GM12878 (cell line): ENCODE data around the gene KCND3. TPM values are rescaled to one million over a fixed set of nuclear protein-coding genes. Genes with fewer than 3 reads are reported as not detected.

Experiments
- ATAC-seq: fragments of 200-7000 bp; cut with Tn5 transposase; 3 replicates; pipeline ENCODE4 v1.9.1; 2020; ENCODE audit warnings: mild to moderate bottlenecking, moderate library complexity
- BruUV-seq: library from RNA; stranded (reverse); fragments of 400-500 nt; replicated peaks from 2 replicates; lab custom pipeline; 2021; lab: Mats Ljungman, UMichigan
- CTCF ChIA-PET: fragments of 300-600 bp; sonication (Branson Sonifier 250); formaldehyde crosslinking; extraction: SDS; loops from one replicate; lab custom pipeline; 2021; ENCODE audit warnings: inconsistent platforms; lab: Yijun Ruan, JAX
- POLR2A ChIA-PET: fragments of 350-600 bp; formaldehyde crosslinking; extraction: SDS; loops from one replicate; lab custom pipeline; 2021; ENCODE audit warnings: inconsistent platforms; lab: Charles Lee
- RAD21 ChIA-PET: fragments of 300-600 bp; sonication (Branson Sonifier 250); formaldehyde crosslinking; loops from one replicate; lab custom pipeline; 2023; ENCODE audit warnings: antibody characterized with exemption; ENCODE audit not compliant: unreplicated experiment; lab: Charles Lee
- SMC1A ChIA-PET: fragments of 300-600 bp; sonication (Branson Sonifier 250); formaldehyde crosslinking; loops from one replicate; lab custom pipeline; 2023; ENCODE audit not compliant: unreplicated experiment, uncharacterized antibody; lab: Charles Lee
- DNase-seq: peaks from one replicate; pipeline ENCODE4 v3.0.0-alpha.2; 2011; ENCODE audit warnings: low read depth, low spot score
- FAIRE-seq: peaks from 3 replicates; lab custom pipeline; 2011; peaks lifted over from hg19 to GRCh38; lab: Jason Lieb, UNC
- H2AFZ ChIP-seq: 2 replicates; pipeline ENCODE4 v1.6.0; 2011; ENCODE audit warnings: low read depth, low read length, control low read depth; ENCODE audit not compliant: control insufficient read depth
- H3K27ac ChIP-seq: 2 replicates; pipeline ENCODE4 v1.5.1; 2011; ENCODE audit warnings: control low read depth; ENCODE audit not compliant: control insufficient read depth, insufficient read depth
- H3K27me3 ChIP-seq, 2 experiments: replicated peaks in 1 of 2; 2 replicates each; pipeline versions ENCODE4 v1.6.0 to v1.6.1; 2011; ENCODE audit warnings: low read length in 1 of 2; ENCODE audit not compliant: control insufficient read depth in 2 of 2, insufficient read depth in 2 of 2
- H3K36me3 ChIP-seq, 2 experiments: 2 replicates each; pipeline ENCODE4 v1.5.1; 2011; ENCODE audit warnings: low read length in 1 of 2; ENCODE audit not compliant: control insufficient read depth in 2 of 2, insufficient read depth in 2 of 2
- H3K4me1 ChIP-seq: 2 replicates; pipeline ENCODE4 v1.6.1; 2011; ENCODE audit warnings: mild to moderate bottlenecking, low read length, moderate library complexity, mixed read lengths; ENCODE audit not compliant: control insufficient read depth, insufficient read depth
- H3K4me2 ChIP-seq: 2 replicates; pipeline ENCODE4 v1.6.0; 2011; ENCODE audit warnings: control low read depth; ENCODE audit not compliant: control insufficient read depth, insufficient read depth
- H3K4me3 ChIP-seq: fragments of 200-600 bp; sonication (generic); 2 replicates; pipeline ENCODE4 v1.5.1; 2016
- H3K79me2 ChIP-seq: 2 replicates; pipeline ENCODE4 v1.6.0; 2011; ENCODE audit warnings: low read length; ENCODE audit not compliant: control insufficient read depth, insufficient read depth
- H3K9ac ChIP-seq: 2 replicates; pipeline ENCODE4 v1.8.0; 2011; ENCODE audit warnings: low read length, control low read depth, mixed read lengths; ENCODE audit not compliant: control insufficient read depth, insufficient read depth
- H3K9me3 ChIP-seq: replicated peaks from 3 replicates; pipeline ENCODE4 v1.5.1; 2011; ENCODE audit warnings: mild to moderate bottlenecking, low read length; ENCODE audit not compliant: control insufficient read depth, insufficient read depth
- H4K20me1 ChIP-seq: 2 replicates; pipeline ENCODE4 v1.6.0; 2011; ENCODE audit not compliant: control insufficient read depth, insufficient read depth
- DPF2 ChIP-seq: fragments of 450-650 bp; IDR thresholded peaks from 2 replicates; pipeline ENCODE4 v1.6.1; 2017; ENCODE audit warnings: mild to moderate bottlenecking
- EZH2 ChIP-seq: IDR thresholded peaks from 2 replicates; pipeline ENCODE4 v1.6.1; 2012; ENCODE audit warnings: low read depth, mild to moderate bottlenecking, control low read depth, inconsistent platforms, low read length, borderline replicate concordance; ENCODE audit not compliant: control insufficient read depth
- FOS ChIP-seq: IDR thresholded peaks from 3 replicates; pipeline ENCODE4 v1.6.1; 2011; ENCODE audit warnings: borderline replicate concordance; ENCODE audit not compliant: insufficient read length; ENCODE audit errors: extremely low read depth
- FOXM1 ChIP-seq: IDR thresholded peaks from 2 replicates; pipeline ENCODE4 v1.6.1; 2012; ENCODE audit warnings: low read depth, mild to moderate bottlenecking, inconsistent platforms, low read length, moderate library complexity
- IKZF2 ChIP-seq, 2 experiments: fragments of 450-650 bp; IDR thresholded peaks; 2 replicates each; pipeline ENCODE4 v1.6.1; 2017; ENCODE audit warnings: mild to moderate bottlenecking in 2 of 2, moderate library complexity in 2 of 2
- SMC3 ChIP-seq: IDR thresholded peaks from 2 replicates; pipeline ENCODE4 v1.6.1; 2011; ENCODE audit warnings: low read length, improper control_type of control experiment, borderline replicate concordance
- SREBF1 ChIP-seq: IDR thresholded peaks from 2 replicates; pipeline ENCODE4 v1.6.1; 2012; ENCODE audit warnings: mild to moderate bottlenecking, low read length
- TAF1 ChIP-seq: IDR thresholded peaks from 2 replicates; pipeline ENCODE4 v1.6.1; 2011; ENCODE audit warnings: mild to moderate bottlenecking, low read depth, low read length, borderline replicate concordance
- ZNF274 ChIP-seq: IDR thresholded peaks from one replicate; pipeline ENCODE4 v1.8.0; 2011; ENCODE audit not compliant: insufficient read length, insufficient read depth
- WGBS: methylation state at CpG from one replicate; pipeline ENCODE4 v1.1.6; 2016; ENCODE audit warnings: low lambda C conversion rate; ENCODE audit not compliant: insufficient replicate concordance, insufficient coverage; ENCODE audit errors: missing lambda C conversion rate; 5-methylcytosine and 5-hydroxymethylcytosine counted together
- in situ Hi-C: fragments of 300-500 bp; cut with MboI; formaldehyde crosslinking; loops from 9 replicates; pipeline ENCODE4 v1.14.3; 2018; ENCODE audit warnings: mixed read lengths
- intact Hi-C: fragments of 100-400 bp; cut with micrococcal nuclease; formaldehyde crosslinking; loops from one replicate; pipeline ENCODE4 v1.14.2; 2022; ENCODE audit not compliant: unreplicated experiment
- polyA plus RNA-seq, 11 experiments: library from polyadenylated mRNA; depleted of rRNA in 4 of 11; unstranded in 6 of 11; stranded (reverse) in 5 of 11; fragments of >200 nt; fragmentation: Nextera tagmentation in 4 of 11; fragmentation: Illumina TruSeq in 1 of 11; extraction: Ambion mirVana in 4 of 11; extraction: Trizol in 1 of 11; gene quantifications; 1 replicate in 1 of 11; 2 replicates in 10 of 11; pipeline versions ENCODE4 v1.2.1 to v1.2.3, GENCODE V29; 2011 to 2016; ENCODE audit warnings: inconsistent platforms in 2 of 11, missing spikeins in 2 of 11, low read depth in 1 of 11
- total RNA-seq, 4 experiments: library from RNA; depleted of rRNA in 3 of 4; stranded (reverse); fragments of >200 nt in 3 of 4; fragmentation: Illumina TruSeq in 1 of 4; extraction: Trizol in 1 of 4; gene quantifications; 2 replicates each; pipeline versions ENCODE4 v1.2.1 to v1.2.3, GENCODE V29; 2013 to 2021
- TF ChIP-seq, protein P1 (sequence below): fragments of 450-650 bp; IDR thresholded peaks from 2 replicates; pipeline ENCODE4 v1.6.1; 2018; ENCODE audit warnings: mild to moderate bottlenecking, low read depth, moderate library complexity; ENCODE audit not compliant: partially characterized antibody
- TF ChIP-seq, protein P2 (sequence below): fragments of 450-650 bp; IDR thresholded peaks from 2 replicates; pipeline ENCODE4 v1.6.1; 2017; ENCODE audit warnings: borderline replicate concordance
- TF ChIP-seq, protein P3 (sequence below): fragments of 450-650 bp; IDR thresholded peaks from 2 replicates; pipeline ENCODE4 v1.6.1; 2016; ENCODE audit warnings: mild to moderate bottlenecking, moderate library complexity, borderline replicate concordance
- TF ChIP-seq, protein P4 (sequence below): IDR thresholded peaks from 2 replicates; pipeline ENCODE4 v1.6.1; 2012; ENCODE audit warnings: low read length, inconsistent platforms

The KCND3 gene
- total and polyA plus RNA-seq, 10 of the 15 experiments (the other 5 are each of a cell fraction or from before 2014, with no cell fraction given): 0.02 TPM; not detected in 9

DNA sequence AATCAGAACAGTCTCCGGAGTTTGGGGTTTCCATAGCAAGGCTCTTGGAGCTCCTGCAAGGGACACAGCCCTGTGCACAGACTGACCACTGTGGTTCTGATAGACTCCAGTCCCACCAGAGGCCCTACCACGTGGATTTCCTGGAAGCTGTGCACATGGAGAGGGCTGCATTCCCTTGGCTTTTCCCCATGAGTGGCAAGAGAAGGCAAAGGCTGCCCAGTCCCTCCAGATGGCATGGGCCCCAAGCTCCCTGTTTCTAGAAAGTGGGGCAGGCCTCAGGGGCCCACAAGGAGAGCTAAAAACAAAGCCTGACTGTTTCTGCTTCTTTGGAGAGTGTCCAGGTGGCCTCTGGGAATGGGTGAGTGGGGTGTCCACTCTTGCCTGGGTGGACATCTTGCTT is 146.3 kb downstream of the KCND3 start (continued):
- TF ChIP-seq, protein P1, sequence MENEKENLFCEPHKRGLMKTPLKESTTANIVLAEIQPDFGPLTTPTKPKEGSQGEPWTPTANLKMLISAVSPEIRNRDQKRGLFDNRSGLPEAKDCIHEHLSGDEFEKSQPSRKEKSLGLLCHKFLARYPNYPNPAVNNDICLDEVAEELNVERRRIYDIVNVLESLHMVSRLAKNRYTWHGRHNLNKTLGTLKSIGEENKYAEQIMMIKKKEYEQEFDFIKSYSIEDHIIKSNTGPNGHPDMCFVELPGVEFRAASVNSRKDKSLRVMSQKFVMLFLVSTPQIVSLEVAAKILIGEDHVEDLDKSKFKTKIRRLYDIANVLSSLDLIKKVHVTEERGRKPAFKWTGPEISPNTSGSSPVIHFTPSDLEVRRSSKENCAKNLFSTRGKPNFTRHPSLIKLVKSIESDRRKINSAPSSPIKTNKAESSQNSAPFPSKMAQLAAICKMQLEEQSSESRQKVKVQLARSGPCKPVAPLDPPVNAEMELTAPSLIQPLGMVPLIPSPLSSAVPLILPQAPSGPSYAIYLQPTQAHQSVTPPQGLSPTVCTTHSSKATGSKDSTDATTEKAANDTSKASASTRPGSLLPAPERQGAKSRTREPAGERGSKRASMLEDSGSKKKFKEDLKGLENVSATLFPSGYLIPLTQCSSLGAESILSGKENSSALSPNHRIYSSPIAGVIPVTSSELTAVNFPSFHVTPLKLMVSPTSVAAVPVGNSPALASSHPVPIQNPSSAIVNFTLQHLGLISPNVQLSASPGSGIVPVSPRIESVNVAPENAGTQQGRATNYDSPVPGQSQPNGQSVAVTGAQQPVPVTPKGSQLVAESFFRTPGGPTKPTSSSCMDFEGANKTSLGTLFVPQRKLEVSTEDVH: no peak

DNA sequence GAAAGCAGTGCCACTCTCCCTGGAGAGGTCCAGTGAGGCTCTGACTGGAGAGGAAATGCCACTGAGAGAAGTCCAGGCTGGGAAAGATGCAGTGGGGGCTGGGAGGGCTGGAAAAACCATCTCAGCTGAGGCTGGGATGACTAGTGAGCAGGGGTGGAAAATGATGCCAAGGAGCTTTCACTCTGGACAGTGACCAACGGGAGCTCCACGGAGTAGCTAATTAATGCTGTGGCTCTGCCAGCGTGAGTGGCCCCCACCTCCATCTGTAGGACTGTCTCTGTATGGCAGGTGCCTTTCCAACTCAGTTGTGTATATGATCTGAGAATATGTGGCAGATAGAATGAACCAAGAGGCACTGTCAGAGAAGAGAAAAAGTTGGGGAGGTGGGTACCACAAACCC is 147.1 kb downstream of the KCND3 start:
- WGBS: 30% methylated on average over 3 of the region's 3 CpGs

More for the DNA sequence above, 147.1 kb downstream of the KCND3 start:
- Histone ChIP-seq H3K27ac (no peak overlapping the region), H3K9ac (no peak overlapping the region), H4K20me1 (no peaks in the 10 kb centered on the region), H3K36me3 (no peaks in the 10 kb centered on the region), H3K27me3 (peaks cover 0 to 1% of the 10 kb centered on the region in 2 experiments; a peak in 1 of 4 replicates), H3K4me2 (no peak overlapping the region), H3K79me2 (no peaks in the 10 kb centered on the region), H3K4me1 (no peaks in the 10 kb centered on the region), H2AFZ (no peak overlapping the region), H3K4me3 (no peak overlapping the region), H3K9me3 (no peaks in the 10 kb centered on the region)
- in situ Hi-C loops (no loop called here), intact Hi-C loops (no loop called here)
- DNase-seq: no peak
- POLR2A ChIA-PET: no interaction called here
- no TSS peak for BruUV-seq
- no peak for TF ChIP-seq FOS
- TF ChIP-seq EZH2: no peak
- TF ChIP-seq, protein P2, sequence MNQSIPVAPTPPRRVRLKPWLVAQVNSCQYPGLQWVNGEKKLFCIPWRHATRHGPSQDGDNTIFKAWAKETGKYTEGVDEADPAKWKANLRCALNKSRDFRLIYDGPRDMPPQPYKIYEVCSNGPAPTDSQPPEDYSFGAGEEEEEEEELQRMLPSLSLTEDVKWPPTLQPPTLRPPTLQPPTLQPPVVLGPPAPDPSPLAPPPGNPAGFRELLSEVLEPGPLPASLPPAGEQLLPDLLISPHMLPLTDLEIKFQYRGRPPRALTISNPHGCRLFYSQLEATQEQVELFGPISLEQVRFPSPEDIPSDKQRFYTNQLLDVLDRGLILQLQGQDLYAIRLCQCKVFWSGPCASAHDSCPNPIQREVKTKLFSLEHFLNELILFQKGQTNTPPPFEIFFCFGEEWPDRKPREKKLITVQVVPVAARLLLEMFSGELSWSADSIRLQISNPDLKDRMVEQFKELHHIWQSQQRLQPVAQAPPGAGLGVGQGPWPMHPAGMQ: no peak
- TF ChIP-seq, protein P3, sequence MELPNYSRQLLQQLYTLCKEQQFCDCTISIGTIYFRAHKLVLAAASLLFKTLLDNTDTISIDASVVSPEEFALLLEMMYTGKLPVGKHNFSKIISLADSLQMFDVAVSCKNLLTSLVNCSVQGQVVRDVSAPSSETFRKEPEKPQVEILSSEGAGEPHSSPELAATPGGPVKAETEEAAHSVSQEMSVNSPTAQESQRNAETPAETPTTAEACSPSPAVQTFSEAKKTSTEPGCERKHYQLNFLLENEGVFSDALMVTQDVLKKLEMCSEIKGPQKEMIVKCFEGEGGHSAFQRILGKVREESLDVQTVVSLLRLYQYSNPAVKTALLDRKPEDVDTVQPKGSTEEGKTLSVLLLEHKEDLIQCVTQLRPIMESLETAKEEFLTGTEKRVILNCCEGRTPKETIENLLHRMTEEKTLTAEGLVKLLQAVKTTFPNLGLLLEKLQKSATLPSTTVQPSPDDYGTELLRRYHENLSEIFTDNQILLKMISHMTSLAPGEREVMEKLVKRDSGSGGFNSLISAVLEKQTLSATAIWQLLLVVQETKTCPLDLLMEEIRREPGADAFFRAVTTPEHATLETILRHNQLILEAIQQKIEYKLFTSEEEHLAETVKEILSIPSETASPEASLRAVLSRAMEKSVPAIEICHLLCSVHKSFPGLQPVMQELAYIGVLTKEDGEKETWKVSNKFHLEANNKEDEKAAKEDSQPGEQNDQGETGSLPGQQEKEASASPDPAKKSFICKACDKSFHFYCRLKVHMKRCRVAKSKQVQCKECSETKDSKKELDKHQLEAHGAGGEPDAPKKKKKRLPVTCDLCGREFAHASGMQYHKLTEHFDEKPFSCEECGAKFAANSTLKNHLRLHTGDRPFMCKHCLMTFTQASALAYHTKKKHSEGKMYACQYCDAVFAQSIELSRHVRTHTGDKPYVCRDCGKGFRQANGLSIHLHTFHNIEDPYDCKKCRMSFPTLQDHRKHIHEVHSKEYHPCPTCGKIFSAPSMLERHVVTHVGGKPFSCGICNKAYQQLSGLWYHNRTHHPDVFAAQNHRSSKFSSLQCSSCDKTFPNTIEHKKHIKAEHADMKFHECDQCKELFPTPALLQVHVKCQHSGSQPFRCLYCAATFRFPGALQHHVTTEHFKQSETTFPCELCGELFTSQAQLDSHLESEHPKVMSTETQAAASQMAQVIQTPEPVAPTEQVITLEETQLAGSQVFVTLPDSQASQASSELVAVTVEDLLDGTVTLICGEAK: no peak
- TF ChIP-seq, protein P4, sequence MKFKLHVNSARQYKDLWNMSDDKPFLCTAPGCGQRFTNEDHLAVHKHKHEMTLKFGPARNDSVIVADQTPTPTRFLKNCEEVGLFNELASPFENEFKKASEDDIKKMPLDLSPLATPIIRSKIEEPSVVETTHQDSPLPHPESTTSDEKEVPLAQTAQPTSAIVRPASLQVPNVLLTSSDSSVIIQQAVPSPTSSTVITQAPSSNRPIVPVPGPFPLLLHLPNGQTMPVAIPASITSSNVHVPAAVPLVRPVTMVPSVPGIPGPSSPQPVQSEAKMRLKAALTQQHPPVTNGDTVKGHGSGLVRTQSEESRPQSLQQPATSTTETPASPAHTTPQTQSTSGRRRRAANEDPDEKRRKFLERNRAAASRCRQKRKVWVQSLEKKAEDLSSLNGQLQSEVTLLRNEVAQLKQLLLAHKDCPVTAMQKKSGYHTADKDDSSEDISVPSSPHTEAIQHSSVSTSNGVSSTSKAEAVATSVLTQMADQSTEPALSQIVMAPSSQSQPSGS: no peak
- no peak for TF ChIP-seq TAF1
- no peak for TF ChIP-seq SREBF1
- no peak for TF ChIP-seq IKZF2 (IDR thresholded peaks at IDR 0.05)
- no peak for TF ChIP-seq FOXM1
- no peak for TF ChIP-seq ZNF274
- TF ChIP-seq SMC3: no peak
- TF ChIP-seq DPF2: no peak
- SMC1A ChIA-PET: no interaction called here
- no peak for FAIRE-seq
- RAD21 ChIA-PET: no interaction called here
- CTCF ChIA-PET: no interaction called here
- ATAC-seq: no peak
